ENCODE measurements around the gene KLRF1. TPM values are rescaled to one million over a fixed set of nuclear protein-coding genes. Genes with fewer than 3 reads are reported as not detected.

The KLRF1 gene
- total RNA-seq, 1 experiment from 2014 or later = not detected

- TF ChIP-seq, protein P1, sequence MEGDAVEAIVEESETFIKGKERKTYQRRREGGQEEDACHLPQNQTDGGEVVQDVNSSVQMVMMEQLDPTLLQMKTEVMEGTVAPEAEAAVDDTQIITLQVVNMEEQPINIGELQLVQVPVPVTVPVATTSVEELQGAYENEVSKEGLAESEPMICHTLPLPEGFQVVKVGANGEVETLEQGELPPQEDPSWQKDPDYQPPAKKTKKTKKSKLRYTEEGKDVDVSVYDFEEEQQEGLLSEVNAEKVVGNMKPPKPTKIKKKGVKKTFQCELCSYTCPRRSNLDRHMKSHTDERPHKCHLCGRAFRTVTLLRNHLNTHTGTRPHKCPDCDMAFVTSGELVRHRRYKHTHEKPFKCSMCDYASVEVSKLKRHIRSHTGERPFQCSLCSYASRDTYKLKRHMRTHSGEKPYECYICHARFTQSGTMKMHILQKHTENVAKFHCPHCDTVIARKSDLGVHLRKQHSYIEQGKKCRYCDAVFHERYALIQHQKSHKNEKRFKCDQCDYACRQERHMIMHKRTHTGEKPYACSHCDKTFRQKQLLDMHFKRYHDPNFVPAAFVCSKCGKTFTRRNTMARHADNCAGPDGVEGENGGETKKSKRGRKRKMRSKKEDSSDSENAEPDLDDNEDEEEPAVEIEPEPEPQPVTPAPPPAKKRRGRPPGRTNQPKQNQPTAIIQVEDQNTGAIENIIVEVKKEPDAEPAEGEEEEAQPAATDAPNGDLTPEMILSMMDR (conservative IDR thresholded peaks at IDR 0.05; ENCODE audit: low read depth, low read length) = no peak
- TF ChIP-seq EZH2phosphoT487 (IDR thresholded peaks at IDR 0.05; ENCODE audit: borderline replicate concordance, low read length) (no peak), EZH2 (IDR thresholded peaks at IDR 0.05; ENCODE audit: low read length, unreplicated experiment) (no peak)
- intact Hi-C loops (cut with micrococcal nuclease) = no loop called here
- no peaks in the 10 kb centered on the region for H3K9me3 ChIP-seq (ENCODE audit: low read length)
- no peak overlapping the region for H2AFZ ChIP-seq (ENCODE audit: low read length)
- no peaks in the 10 kb centered on the region for H3K79me2 ChIP-seq (ENCODE audit: low read length)
- H4K20me1 ChIP-seq (ENCODE audit: low read length) = no peaks in the 10 kb centered on the region
- CTCF ChIA-PET = no interaction called here
- H3K9me2 ChIP-seq (replicated peaks; ENCODE audit: low read length) = no peaks in the 10 kb centered on the region
- H3F3A ChIP-seq (ENCODE audit: low read length, unreplicated experiment) = no peaks in the 10 kb centered on the region
- H3K4me3 ChIP-seq (ENCODE audit: low read length) = no peak overlapping the region
- H3K4me1 ChIP-seq (ENCODE audit: insufficient read depth, low read length) = no peaks in the 10 kb centered on the region
- DNase-seq = no peak
- H3K27me3 ChIP-seq (ENCODE audit: low read length) = no peaks in the 10 kb centered on the region
- H3K36me3 ChIP-seq (ENCODE audit: low read depth, low read length) = no peaks in the 10 kb centered on the region
- no peak overlapping the region for H3K4me2 ChIP-seq (ENCODE audit: low read length)
- H3K9ac ChIP-seq (ENCODE audit: low read length) = no peak overlapping the region
- BruUV-seq (replicated peaks) = no TSS peak
- ATAC-seq = no peak
- POLR2A ChIA-PET (ENCODE audit: unreplicated experiment) = no interaction called here
- H3K27ac ChIP-seq (ENCODE audit: low read length) = no peak overlapping the region
These were observed 40.3 kb upstream of the KLRF1 start for GRCh38 chr12:9786726-9787717.

GRCh38 chr12:9792185-9792900 lies 34.9 kb upstream of the KLRF1 start:
- peaks cover 39% of the 10 kb centered on the region for H3K4me1 ChIP-seq (ENCODE audit: insufficient read depth, low read length)
- ChIA-PET CTCF (no interaction called here), POLR2A (ENCODE audit: unreplicated experiment) (no interaction called here)
- ATAC-seq = peak; percentile 30
- H4K20me1 ChIP-seq (ENCODE audit: low read length) = no peaks in the 10 kb centered on the region
- DNase-seq = no peak
- no peaks in the 10 kb centered on the region for H3F3A ChIP-seq (ENCODE audit: low read length, unreplicated experiment)
- no peak overlapping the region for H3K9ac ChIP-seq (ENCODE audit: low read length)
- H3K79me2 ChIP-seq (ENCODE audit: low read length) = no peaks in the 10 kb centered on the region
- no peaks in the 10 kb centered on the region for H3K36me3 ChIP-seq (ENCODE audit: low read depth, low read length)
- no TSS peak for BruUV-seq (replicated peaks)
- H3K9me3 ChIP-seq (ENCODE audit: low read length) = no peaks in the 10 kb centered on the region
- H3K4me3 ChIP-seq (ENCODE audit: low read length) = peak overlapping the region; percentile 11; the same call in 1 of the 2 replicates
- no peak for TF ChIP-seq EZH2phosphoT487 (IDR thresholded peaks at IDR 0.05; ENCODE audit: borderline replicate concordance, low read length)
- no peak for TF ChIP-seq EZH2 (IDR thresholded peaks at IDR 0.05; ENCODE audit: low read length, unreplicated experiment)
- TF ChIP-seq, protein P1 (conservative IDR thresholded peaks at IDR 0.05; ENCODE audit: low read depth, low read length) = no peak
- H3K27ac ChIP-seq (ENCODE audit: low read length) = peak overlapping the region; percentile 74
- H3K4me2 ChIP-seq (ENCODE audit: low read length) = peak overlapping the region; percentile 75
- intact Hi-C loops (cut with micrococcal nuclease) = loop anchor here (2.0 kb wide), 1 partner anchor 18 kb away; no protein-coding TSS in a partner anchor
- no peaks in the 10 kb centered on the region for H3K9me2 ChIP-seq (replicated peaks; ENCODE audit: low read length)
- H3K27me3 ChIP-seq (ENCODE audit: low read length) = no peaks in the 10 kb centered on the region
- no peak overlapping the region for H2AFZ ChIP-seq (ENCODE audit: low read length)

All from PC-3 (cell line).